ENCODE results near the gene RNFT2.

The RNFT2 gene

DNA sequence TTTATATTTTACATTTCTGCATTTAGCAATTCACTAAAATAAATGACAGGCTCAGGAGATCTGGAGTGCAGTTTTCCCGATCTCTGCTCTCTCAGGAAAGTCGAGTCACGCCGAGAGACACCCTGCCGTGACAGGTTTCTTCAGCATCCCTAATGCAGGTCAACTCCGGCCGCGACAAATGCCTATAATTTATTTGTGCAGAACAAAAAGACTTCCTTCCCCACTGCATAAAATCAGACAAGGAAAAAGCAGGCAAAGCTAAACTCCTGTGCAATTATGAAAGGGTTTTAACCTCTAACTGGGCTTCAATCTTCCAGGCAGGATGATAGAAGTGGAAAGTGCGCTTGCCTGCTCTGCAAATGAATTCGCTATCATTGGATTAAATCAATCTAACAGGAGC, 28.3 kb upstream of the RNFT2 start:
- DNase-seq (ENCODE audit: low read depth in 2 of 2, low spot score in 1 of 2): no peak

DNA sequence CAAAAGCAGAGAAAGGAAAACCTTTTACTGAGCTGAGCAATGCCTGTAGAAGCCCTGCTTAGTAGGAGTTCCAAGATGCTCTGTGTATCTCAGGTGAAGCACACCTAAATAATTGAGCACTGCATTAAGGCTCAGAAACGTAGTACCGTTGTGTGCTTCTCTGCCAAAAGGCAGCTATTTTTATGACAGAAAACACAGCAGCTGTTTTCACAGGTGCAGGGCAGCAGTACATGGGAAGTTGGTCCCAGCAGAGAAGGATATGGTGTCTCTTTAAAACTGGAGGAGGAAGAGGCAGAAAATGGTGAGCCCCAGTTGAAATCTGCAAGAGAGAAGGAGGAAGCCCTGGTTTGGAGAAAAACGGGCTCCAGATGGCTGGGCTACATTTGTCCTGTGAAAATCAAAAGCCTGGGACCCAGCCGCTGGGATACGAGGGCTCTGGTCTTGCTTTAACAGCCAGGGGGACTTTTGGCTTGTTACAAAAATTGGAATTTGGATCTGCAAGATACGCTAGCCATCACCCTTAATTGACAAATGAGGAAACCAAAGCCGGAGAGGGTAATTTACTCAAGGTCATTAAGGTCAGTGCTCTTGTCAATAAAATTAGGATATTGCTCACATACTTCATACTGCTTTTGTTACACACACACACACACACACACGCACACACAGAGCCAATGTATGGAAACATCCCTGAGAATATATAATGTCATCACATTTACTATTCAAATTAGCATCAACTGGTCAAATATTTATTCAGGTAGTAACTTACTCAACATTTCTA, 27.6 kb upstream of the RNFT2 start:
- no peak for DNase-seq (ENCODE audit: low read depth in 2 of 2, low spot score in 1 of 2)

DNA sequence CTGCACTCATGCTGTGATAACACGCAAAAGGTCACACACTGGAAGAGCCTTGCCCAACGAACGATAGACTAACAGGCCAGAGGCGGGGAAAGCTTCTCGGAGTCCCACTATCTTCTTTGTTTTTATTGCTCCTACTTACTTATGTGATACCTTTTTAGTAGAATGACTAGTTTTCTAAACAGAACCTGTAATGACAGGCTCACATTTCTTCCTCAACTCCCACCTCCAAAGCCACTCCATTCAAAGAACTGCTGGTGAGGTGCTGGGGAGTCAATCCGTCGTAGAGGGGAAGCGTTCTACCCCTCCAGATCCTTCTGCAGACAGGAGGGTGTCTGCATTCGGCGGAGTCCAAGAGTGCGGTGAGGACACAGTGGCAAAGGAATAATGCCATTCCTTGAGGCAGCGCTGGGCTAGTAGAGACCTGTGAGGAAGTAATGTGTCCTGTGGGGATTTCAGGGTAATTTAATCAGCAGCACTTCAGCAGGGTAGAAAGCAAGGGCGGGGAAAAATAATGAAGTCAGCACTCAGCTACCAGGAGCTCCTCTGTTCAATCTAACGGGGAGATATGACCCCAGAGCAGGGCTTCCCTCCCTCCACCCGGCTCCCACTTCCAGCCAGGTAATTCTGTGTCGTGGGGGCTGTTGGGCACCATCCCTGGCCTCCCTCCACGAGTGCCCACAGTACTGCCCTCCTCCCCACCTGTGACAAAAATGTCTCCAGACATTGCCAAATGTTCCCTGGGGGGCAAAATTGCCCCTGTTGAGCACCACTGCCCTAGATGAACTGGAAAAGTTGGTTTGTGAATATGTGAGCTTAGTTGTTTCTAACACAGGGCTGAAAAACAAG, 25.4 kb upstream of the RNFT2 start:
- DNase-seq (ENCODE audit: low read depth in 2 of 2, low spot score in 1 of 2): no peak

DNA sequence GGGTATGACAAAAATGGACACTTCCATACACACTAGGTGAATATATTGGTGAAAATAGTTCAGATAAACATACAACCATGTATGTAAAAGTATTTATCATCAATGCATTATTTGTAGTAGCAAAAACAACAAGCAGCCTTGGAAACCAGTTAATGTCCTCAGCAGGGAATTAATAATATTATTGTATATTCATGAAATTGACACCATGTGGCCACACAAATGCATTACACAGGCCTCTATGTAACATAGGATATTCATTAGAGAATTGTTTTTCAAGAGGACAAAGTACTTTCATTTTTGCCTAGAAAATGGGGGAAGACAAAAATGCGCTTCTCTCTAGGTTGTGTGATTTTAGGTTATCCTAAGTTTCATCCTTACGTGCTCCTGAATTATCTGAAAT, 24.6 kb upstream of the RNFT2 start:
- no peak for DNase-seq (ENCODE audit: low read depth in 2 of 2, low spot score in 1 of 2)

DNA sequence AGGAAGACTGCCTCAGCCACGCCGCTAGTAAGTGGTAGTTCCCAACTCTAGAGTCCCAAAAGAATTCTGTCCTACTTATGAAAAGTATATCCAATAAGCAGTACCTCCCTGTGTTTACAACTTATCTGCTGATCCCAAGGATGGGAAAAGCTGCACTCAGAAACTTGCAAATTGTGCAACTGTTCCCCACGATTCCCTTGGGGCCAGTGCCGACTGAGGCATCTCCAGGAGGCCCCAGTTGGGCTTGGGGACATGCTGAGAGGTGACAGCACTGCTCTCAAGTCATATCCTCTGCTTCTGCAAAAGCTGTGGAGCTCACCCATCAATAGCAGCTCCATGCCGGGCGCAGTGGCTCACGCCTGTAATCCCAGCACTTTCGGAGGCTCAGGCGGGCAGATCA, 23.9 kb upstream of the RNFT2 start:
- DNase-seq (ENCODE audit: low read depth in 2 of 2, low spot score in 1 of 2): no peak

GRCh38 chr12:116717466-116718437, 20.4 kb upstream of the RNFT2 start:
- no peak for DNase-seq (ENCODE audit: low read depth in 2 of 2, low spot score in 1 of 2)

- no peak for DNase-seq (ENCODE audit: low read depth in 2 of 2, low spot score in 1 of 2)
Measured at GRCh38 chr12:116718655-116719454, 19.3 kb upstream of the RNFT2 start.

DNA sequence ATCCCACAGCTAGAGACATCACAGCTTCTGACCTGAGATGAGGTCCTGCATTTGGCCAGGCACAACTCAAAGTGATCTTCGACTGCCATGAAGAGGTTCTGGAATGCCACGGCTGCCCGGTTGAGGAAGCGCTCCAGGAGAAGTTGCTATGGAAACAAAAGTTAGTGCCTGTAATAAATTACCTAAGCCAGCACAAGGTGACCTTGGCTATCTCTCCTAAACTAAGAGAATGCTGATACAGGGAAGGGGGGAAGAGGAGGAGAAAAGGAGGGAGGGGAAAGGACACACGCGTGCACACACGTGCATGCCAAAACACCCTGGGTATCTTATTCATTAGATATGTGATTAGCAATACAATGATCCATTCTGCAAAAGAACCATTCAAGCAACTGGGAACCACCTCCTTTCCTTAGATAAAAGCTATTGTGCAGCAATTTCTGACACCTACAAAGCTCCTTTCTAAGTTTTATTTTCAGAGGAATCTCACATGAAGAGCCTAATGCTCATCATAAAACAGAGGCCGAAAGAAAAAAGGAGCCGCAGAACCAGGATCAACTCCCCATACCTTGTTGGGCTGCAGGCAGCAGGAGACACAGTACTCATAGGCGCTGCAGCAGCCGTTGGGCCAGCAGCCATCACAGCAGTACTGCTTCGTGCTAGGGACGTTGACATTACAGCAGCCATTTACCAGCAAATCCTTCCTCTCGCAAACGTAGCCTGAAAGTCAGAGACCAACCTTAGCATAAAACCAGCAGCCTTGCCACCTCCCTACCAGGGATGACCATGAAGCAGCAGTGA, 18.2 kb upstream of the RNFT2 start:
- DNase-seq (ENCODE audit: low read depth in 2 of 2, low spot score in 1 of 2): no peak

GRCh38 chr12:116722245-116722644, 15.9 kb upstream of the RNFT2 start:
- DNase-seq (ENCODE audit: low read depth in 2 of 2, low spot score in 1 of 2): no peak

GRCh38 chr12:116726694-116727093, 11.4 kb upstream of the RNFT2 start:
- DNase-seq (ENCODE audit: low read depth in 2 of 2, low spot score in 1 of 2): no peak

DNA sequence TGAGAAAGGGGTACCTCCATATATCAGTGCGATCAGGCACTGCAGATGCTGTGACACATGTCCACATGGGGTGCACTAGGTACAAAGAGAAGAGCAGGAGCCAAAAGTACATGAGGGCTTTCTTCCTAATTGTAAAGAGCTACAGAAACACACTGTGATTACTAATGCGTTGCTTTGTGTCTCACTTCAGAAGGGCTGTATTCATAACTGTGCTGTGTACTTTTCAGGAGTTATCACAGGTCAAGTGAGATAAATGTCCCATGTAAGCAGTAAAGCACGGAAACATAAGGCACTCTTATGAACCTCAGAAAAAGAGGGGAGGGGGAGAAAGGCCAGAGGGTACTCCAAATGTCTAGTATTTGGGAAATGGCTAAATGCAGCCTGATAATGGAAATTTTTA, 10.9 kb upstream of the RNFT2 start:
- no peak for DNase-seq (ENCODE audit: low read depth in 2 of 2, low spot score in 1 of 2)

- no peak for DNase-seq (ENCODE audit: low read depth in 2 of 2, low spot score in 1 of 2)
Measured at GRCh38 chr12:116727891-116728290, 10.2 kb upstream of the RNFT2 start.

DNA sequence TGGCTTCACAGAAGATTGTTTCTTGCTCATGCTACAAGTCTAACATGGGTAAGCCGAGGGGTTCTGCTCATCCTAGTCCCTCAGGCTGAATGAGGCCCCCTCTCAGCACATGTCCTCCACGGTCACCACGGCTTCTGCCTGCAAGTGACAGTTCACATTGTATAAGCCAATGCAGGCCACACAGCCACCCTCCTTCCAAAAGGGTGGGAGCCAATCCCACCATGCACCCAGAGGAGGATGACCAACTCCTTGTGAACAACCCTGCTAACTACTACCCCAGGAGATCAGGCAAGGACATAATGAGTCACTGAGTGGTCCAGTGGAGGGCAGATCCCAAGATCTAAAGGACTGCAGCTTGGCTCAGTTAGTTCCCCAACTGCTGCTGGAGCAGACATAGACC, 6.3 kb upstream of the RNFT2 start:
- no peak for DNase-seq (ENCODE audit: low read depth in 2 of 2, low spot score in 1 of 2)

- DNase-seq (ENCODE audit: low read depth in 2 of 2, low spot score in 1 of 2): no peak
Measured at GRCh38 chr12:116734156-116734768, 3.9 kb upstream of the RNFT2 start.

DNA sequence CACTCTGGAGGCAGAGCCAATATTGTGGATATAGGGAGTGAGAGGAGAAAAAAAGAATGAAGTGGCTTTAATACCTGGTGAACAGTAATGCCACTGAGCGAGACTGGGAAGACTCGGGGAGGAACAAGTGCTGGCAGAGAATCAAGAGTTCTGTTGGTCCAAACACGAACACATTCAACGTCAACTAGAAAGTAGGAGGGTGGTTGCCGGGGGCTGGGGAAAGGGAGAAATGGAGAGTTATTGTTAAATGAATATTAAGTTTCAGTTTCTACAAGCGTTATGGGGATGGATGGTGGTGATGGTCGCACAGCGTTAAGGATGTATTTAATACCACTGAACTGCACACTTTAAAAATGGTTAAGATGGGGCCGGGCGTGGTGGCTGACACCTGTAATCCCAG, 3.0 kb upstream of the RNFT2 start:
- DNase-seq (ENCODE audit: low read depth in 2 of 2, low spot score in 1 of 2): no peak

GRCh38 chr12:116735951-116736599, 2.0 kb upstream of the RNFT2 start:
- DNase-seq (ENCODE audit: low read depth in 2 of 2, low spot score in 1 of 2): no peak

- no peak for DNase-seq (ENCODE audit: low read depth in 2 of 2, low spot score in 1 of 2)
Measured at GRCh38 chr12:116736962-116737773, 947 bp upstream of the RNFT2 start.

- DNase-seq (ENCODE audit: low read depth in 2 of 2, low spot score in 1 of 2): no peak
Measured at GRCh38 chr12:116739381-116739887, 1.3 kb downstream of the RNFT2 start.

All from stimulated activated CD8-positive, alpha-beta memory T cell treated with anti-CD3 and anti-CD28 coated beads, Interleukin-4, amount 100 ng/mL, for 1 hour (primary cell).